ENCODE measurements around the gene TBX5.

The TBX5 gene

GRCh38 chr12:114405519-114406271 lies at the start of gene TBX5:
Gene TBX5 (minus strand): TSS chr12:114406144. CDS start chr12:114403898, 2,246 bp downstream.
- peak within 1 kb of the TSS; percentile 65 for H3K4me3 ChIP-seq (replicated peaks; ENCODE audit: low read depth, low read length)
- no peak for TF ChIP-seq CTCF (IDR thresholded peaks at IDR 0.05; ENCODE audit: low read length, missing control alignments)
- peak; percentile 74 for DNase-seq (ENCODE audit: low read depth)

- TF ChIP-seq CTCF (IDR thresholded peaks at IDR 0.05; ENCODE audit: low read length, missing control alignments), result no peak
- DNase-seq (ENCODE audit: low read depth), result no peak
- H3K4me3 ChIP-seq (replicated peaks; ENCODE audit: low read depth, low read length), result no peak overlapping the region
Observed at GRCh38 chr12:114451657-114452056, 45.7 kb upstream of the TBX5 start.

GRCh38 chr12:114450515-114451300 lies 44.8 kb upstream of the TBX5 start:
- no peak for TF ChIP-seq CTCF (IDR thresholded peaks at IDR 0.05; ENCODE audit: low read length, missing control alignments)
- H3K4me3 ChIP-seq (replicated peaks; ENCODE audit: low read depth, low read length), result no peak overlapping the region
- no peak for DNase-seq (ENCODE audit: low read depth)

DNA sequence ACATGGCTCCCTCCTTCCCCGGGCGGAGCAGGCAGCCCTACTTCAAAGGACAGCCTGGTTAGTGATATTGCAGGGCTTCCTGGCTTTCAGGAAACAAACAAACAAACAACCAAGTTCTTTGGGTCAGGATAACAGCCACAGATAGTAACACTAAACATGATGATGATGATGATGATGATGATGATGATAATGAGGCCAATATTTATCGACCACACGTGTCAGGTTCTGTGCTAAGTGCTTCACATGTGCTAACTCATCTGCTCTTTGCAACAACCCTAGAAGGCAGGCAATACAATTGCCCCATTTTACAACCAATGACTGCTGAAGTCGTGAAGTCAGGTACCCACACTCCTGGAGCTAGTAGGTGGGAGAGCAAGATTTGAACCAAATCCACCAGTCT lies 44.1 kb upstream of the TBX5 start:
- TF ChIP-seq CTCF (IDR thresholded peaks at IDR 0.05; ENCODE audit: low read length, missing control alignments), result no peak

GRCh38 chr12:114448618-114448933 lies 42.6 kb upstream of the TBX5 start:
- no peak for TF ChIP-seq CTCF (IDR thresholded peaks at IDR 0.05; ENCODE audit: low read length, missing control alignments)
- no peak for DNase-seq (ENCODE audit: low read depth)
- no peak overlapping the region for H3K4me3 ChIP-seq (replicated peaks; ENCODE audit: low read depth, low read length)

More for the DNA sequence above, 44.1 kb upstream of the TBX5 start:
- no peak for DNase-seq (ENCODE audit: low read depth)
- H3K4me3 ChIP-seq (replicated peaks; ENCODE audit: low read depth, low read length), result no peak overlapping the region

GRCh38 chr12:114447799-114448617 lies 42.1 kb upstream of the TBX5 start:
- no peak for DNase-seq (ENCODE audit: low read depth)

More at GRCh38 chr12:114447799-114448617, 42.1 kb upstream of the TBX5 start:
- no peak for TF ChIP-seq CTCF (IDR thresholded peaks at IDR 0.05; ENCODE audit: low read length, missing control alignments)
- no peak overlapping the region for H3K4me3 ChIP-seq (replicated peaks; ENCODE audit: low read depth, low read length)
